SKM-1 (cell line): ENCODE results near the gene MB21D2.
A peak's percentile ranks its signal among the peaks of the same experiment; 100 is the strongest.
"Not testable (repeated sequence)": the region's sequence is repeated elsewhere in the genome, so short reads cannot be mapped to it uniquely, and the experiment has no call there.

ENCODE experiments used
- DNase-seq: peaks from one replicate; lab custom pipeline; 2025; ENCODE audit not compliant: unreplicated experiment; lab: John Stamatoyannopoulos, UW

The MB21D2 gene

GRCh38 chr3:192863091-192863420 lies 54.6 kb downstream of the MB21D2 start:
- DNase-seq = no peak

- DNase-seq = no peak
Measured at GRCh38 chr3:192862408-192863090, 55.1 kb downstream of the MB21D2 start.

- DNase-seq = no peak
Measured at GRCh38 chr3:192861972-192862371, 55.7 kb downstream of the MB21D2 start.

DNA sequence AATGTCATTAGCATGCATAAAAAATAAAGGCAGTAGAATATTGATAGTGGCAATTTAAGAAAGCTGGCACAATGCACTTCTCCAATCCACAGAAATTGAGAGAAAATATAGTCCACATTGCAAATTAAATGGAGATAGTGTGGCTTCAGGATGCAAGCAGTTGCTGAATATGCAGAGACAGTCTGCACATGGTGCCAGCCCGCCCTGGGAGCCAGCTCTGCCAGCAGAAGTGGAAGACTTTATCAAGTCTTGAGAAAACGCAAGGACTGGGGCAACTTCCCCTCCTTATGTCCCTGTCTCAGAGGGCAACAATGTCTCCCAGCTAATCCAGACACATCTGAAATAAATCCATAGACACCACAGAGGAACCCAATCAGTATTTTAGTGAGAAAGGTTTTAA lies 57.2 kb downstream of the MB21D2 start:
- no peak for DNase-seq

- no peak for DNase-seq
Measured at GRCh38 chr3:192858849-192859585, 58.6 kb downstream of the MB21D2 start.

GRCh38 chr3:192857260-192857661 lies 60.4 kb downstream of the MB21D2 start:
- DNase-seq = no peak

DNA sequence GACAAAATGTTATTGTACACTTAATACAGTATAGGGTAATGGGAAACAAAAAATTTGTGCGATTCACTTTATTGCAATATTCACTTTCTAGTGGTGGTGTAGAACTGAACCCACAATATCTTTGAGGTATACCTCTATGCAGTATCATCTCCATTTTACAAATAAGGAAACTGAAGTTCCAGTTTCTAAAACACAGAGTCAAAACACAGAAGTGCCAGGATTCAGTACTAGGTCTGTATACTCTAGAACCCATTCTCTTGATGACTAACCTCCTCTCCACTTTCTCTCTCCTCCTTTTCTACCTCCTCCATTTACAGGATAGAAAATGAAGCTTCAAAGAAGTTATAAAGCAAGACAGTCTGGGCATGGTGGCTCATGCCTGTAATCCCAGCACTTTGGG lies 62.2 kb downstream of the MB21D2 start:
- no peak for DNase-seq

DNA sequence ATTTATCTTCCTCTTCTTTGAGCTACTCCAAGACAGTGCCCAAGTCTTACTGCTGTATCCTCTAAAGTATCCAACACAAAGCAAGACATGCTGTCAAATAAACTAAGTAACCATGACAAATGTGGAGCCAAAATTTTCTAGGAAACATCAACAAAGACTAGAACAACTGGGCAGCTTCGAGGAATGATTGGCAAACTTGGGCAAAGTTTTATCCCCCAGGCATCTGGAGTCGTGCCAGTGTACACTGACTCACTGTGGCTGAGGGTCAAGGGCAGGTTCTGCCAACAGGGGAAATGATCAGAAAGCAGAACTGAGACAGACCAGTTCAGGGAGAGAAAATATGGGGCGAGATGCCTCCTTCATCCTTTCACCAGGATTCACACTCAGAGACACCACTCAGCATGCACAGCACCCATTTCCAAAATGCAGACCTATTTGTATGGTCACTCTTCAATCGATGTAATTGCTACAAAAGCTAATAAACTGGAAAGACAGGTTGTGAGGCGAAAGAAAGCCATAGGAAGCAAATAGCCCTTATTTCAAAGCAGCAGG lies 65.8 kb downstream of the MB21D2 start:
- peak; percentile 64 for DNase-seq

DNA sequence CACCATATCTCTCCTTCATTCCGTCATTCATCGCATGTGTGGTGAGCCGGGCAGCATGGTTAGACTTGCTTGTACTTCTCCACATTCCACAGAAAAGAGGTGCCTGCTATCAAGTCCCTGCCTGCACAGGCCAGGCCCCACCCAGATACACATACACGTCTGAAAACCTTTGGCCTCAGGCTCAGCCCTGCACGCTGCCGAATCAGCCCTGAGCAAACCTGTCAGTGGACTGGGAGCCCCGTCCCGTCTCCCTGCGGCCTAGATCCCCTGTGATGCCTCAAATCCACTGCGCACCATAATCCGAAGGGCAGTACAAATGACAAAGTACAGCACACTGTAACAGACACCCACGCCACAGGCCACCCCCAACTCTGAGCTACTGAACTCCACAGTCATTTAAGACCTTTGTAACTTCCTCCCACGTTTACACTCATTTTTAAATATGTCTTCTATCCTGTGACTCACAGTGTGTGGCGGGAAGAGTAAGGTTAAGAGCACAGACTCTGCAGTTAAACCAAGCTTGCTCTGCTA lies 67.1 kb downstream of the MB21D2 start:
- no peak for DNase-seq

- DNase-seq = not testable (repeated sequence)
Measured at GRCh38 chr3:192849821-192850220, 67.8 kb downstream of the MB21D2 start.

- no peak for DNase-seq
Measured at GRCh38 chr3:192848371-192849233, 69.1 kb downstream of the MB21D2 start.

GRCh38 chr3:192847941-192848340 lies 69.7 kb downstream of the MB21D2 start:
- no peak for DNase-seq

DNA sequence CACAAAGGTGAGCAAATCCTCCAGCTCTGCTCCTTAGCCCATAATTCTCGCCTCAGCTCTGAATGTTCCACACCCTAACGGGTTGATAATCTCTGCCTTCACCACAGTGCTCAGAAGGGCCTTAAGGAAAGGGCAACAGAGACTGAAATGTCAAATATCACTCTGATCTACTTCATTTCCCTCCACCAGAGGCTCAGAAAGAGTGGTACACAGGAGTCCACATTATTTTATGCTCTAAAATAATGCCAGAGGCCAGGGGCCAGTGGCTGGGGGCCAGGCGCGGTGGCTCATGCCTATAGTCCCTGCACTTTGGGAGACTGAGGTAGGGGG lies 72.2 kb downstream of the MB21D2 start:
- no peak for DNase-seq

- no peak for DNase-seq
Measured at GRCh38 chr3:192844836-192845525, 72.7 kb downstream of the MB21D2 start.

DNA sequence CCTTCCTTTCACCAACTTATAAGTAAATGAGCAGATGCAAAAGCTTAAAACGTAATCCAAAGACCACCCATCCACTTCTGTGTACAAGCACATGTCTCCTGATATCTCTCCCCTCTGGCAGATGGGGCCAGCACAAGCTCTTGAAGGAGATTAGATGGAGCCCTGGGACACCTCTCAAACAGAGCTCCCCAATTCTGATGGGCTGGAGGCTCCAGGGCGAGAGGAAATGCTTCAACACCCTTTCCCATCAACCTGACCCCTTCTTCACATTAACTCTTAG lies 73.2 kb downstream of the MB21D2 start:
- DNase-seq = no peak

DNA sequence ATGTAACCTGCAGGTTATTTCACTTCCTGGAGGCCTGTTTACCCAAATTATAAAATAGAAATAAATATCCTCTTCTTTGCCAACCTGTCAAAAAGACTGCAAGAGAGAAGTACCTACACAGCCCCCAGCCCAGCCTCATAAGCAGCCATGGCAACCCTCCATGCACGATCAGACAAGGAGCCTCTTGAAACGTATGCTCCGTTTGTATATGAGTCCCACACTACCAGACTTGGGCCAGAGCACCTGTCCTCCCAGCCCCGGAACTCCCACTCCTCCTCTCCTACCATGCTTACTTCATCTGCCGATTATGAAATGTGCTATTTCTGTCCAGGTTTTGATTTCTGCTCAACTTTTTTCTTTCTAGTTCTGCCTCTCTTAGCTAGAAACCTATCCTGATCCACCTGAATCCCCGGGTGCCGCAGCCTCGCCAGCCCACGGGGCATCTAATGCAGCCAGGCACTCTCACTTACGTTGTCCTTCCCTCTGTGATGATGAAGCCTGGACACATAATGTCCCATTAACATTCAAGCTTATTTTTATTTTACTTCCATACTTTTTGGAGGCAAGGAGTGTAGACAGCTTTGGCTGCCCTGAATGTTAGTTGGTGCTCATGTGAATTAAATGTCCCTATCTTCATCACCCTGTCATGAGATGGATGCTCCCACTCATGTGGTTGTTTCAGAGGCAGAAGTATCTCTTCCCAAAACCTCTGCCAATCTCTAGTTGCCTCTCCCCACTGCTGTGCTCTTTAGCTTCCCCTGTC lies 73.8 kb downstream of the MB21D2 start:
- no peak for DNase-seq

- DNase-seq = no peak
Measured at GRCh38 chr3:192843119-192843518, 74.5 kb downstream of the MB21D2 start.

DNA sequence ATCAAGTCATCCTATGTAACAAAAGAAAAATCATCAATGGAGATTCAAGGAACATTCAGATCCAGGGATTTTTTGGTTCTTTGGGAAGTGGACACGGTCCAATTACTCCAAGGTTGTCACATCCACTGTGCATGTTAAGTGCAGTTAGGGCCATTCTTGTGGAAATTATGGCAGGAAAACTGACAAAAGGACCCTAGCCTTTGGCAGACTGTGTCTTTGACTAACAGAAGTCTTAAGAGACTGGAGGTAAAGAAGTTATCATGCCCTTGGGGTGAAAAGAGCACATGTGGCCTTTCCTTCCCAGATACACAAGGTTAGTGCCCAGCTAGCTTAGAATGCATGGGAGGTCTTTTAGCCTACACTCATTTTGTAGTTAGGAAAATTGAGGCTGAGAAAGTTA lies 74.9 kb downstream of the MB21D2 start:
- DNase-seq = no peak

DNA sequence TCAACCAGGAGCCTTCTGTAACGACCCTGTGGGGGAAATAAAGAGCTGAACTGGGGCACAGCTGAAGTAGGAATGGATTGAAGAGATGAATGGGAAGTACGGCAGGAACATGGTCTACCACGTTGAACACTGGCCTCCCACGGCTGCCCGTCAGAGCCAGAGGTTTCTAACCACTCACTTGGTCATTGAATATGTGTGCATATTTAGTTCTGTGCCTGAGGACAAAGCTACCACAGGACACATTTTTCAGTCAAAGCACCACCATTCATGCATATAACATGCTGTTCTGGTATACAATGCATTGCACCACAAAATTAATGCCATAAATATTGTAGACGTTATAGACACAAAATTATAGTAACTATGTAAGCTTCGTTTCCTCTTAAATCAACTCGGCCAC lies 75.5 kb downstream of the MB21D2 start:
- no peak for DNase-seq

GRCh38 chr3:192841428-192841827 lies 76.2 kb downstream of the MB21D2 start:
- no peak for DNase-seq
